NCI-H2227 (cell line): ENCODE measurements around the gene NDC1.
"Not testable (repeated sequence)": the region's sequence is repeated elsewhere in the genome, so short reads cannot be mapped to it uniquely, and the experiment has no call there.

Experiments used
- DNase-seq: peaks from one replicate; lab custom pipeline; 2025; ENCODE audit not compliant: unreplicated experiment; lab: John Stamatoyannopoulos, UW

NDC1 gene

DNA sequence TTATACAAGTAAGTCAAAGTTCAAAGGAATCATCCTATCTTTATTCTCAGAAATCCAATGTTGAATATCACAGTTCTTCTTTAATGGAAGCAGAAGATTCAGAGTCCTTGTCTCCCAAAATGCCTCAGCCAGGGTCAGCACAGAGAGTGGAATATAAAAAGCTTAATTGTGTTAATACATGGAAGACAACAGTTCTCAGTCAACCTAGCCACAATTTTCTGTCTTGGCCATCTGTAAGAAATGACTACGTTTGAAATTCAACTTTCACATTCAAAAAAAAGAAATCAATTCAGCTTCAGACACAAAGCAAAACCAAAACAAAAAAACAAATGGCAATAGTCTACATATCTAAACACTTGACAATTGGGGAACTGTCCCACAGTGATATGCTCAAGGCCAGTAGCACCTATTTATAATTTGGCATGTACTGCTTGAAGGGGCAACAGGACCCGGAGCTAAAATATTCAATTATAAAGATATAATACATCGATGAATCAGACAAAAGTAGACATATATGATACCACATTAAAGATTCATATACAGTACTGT lies 71.8 kb downstream of the NDC1 start:
- no peak for DNase-seq

DNA sequence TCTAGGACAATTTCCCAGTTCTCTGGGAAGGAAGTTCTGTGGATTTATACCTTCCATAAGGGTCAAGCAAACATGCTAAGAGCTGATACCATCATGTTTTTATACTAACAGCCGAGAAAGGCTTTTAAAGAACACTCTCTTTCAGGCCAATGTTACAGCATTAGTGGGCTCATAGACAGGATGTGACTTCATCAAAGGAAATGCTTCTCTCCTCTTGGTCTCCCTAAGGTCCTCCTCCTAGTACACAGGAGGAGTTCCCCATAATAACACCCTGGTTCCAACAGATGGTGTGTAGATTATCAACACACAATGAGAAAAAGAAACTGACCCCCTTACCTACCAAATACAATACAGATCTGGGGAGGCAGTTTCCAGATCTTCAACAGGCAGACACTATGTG lies 72.4 kb downstream of the NDC1 start:
- no peak for DNase-seq

DNA sequence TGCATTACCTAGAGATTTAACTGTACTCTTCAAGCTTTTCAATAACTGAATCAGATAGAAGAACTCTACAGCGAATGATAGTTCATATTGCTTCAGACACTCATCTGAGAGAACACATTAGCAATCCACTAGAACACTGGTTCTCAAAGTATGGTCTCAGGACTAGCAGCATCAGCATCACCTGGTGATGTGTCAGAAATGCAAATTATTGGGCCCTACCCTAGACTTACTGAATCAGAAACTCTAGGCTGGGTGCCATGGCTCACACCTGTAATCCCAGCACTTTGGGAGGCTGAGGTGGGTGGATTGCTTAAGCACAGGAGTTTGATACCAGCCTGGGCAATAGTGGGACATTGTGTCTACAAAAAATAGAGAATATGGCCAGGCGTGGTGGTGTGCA lies 74.2 kb downstream of the NDC1 start:
- DNase-seq: no peak

DNA sequence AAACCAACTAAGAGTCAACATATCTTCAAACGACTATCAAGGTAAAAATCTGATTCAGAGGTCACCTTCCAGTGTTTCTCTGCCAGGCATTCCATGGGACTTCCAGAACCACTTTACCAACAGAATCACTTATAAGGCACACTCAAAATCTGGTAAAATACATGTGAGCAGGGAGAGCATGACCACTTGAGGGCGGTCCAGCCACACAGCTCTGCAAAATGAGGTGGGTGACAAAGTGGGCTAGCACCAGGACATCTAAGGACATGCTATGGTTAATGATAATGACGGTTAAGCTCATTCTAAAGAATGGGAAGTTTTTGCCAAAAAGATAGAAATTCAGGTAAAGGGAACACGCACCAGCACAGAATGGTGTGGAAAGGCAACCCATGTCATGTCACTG lies 74.6 kb downstream of the NDC1 start:
- no peak for DNase-seq

DNA sequence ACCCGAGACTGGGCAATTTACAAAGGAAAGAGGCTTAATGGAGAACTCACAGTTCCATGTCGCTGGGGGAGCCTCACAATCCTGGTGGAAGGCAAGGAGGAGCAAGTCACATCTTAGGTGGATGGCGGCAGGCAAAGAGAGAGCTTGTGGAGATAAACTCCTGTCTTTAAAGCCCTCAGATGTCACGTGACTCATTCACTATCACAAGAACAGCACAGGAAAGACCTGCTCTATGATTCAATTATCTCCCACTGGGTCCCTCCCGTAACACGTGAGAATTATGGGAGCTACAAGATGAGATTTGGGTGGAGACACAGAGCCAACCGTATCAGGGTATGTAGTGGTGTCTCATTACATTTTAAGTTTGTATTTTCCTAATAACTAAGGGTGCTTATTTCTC lies 77.6 kb downstream of the NDC1 start:
- not testable (repeated sequence) for DNase-seq

DNA sequence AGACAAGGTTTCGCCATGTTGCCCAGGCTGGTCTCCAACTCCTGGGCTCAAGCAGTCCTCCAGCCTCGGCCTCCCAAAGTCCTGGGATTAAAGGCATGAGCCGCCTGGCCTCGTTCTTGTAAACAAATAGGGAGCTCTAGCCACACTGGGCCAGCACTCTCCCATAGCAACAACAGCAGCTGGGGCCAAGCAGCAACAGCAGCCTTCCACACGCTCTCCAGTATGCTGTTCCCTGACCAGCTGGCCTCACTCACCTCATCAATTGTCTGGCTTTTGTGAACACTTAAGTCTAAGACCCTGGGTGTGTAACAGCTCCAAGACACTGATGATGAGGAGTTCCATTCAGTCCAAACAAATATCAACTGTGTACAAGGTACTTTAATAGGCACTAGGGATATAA lies 82.2 kb downstream of the NDC1 start:
- DNase-seq: no peak

DNA sequence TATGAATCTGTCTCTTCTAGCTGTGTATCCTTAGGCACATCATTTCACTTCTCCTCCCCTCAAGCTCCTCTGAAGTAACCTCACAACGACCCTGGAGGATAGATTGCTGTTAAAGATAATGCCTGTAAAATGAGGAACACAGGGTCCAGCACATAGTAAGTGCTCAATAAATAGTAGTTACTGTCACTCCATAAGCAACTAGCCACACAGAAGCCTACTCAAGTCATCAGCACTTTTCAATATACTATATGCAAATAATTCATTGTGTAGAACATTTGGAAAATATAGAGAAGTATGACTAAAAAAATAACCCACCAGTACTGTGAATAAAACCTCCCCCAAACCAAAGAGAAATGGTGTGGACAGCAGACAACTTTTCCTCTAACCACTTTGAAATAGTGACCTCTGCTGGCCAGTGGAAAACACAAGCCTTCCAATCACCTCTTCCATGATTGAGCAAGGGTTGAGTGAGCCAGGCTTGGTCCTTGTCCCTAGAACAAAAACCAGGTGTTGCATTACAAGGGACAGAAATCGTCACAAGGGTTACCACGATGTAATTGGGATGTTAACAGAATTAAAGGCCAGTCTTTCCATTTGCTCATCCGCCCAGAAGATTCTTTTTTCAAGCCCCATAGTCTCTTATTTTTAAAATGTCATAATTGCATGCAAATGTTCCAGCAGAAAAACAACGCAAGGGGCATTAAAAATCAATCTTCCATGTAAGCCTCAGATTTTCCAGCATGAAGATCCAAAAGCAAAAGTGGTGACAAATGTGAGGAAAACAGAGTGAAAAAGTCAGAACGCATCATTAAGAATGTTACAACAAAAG lies 83.4 kb downstream of the NDC1 start:
- peak; percentile 77 for DNase-seq

DNA sequence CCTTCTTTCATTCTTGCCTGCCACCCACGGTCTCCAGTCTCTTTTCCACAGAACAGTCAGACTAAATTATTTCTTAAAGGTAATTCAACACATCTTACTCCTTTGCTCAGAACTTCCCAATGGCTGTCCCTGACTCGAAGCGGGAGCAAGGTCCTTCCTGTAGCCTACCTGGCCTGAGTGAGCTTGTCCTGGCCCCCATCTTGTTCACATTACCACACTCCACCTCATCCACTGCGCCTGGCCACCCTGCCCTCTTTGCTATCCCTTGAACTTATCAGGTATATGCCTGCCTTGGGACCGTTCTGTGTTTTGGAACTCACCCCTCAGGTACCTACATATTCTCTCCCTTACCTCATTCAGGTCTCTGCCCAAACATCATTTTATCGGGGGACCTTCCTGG lies 85.8 kb downstream of the NDC1 start:
- DNase-seq: no peak

DNA sequence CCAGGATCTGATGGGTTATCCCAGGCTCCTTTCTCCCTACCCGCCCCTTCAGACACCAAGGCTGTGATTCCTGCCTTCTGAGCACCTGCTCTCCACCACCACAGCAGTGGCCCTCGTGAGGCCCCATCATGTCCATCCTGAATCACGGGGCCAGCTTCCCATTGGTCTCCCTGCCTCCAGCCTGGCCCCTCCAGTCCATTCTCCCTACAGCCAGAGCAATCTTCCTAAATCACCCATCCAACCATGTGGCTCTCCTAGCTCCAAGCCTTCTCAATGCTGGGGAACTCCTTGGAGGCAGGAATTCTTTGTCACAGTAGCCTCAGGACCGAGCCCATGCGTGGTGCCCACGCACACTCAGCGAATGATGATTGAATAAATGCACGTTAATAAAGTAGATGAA lies 90.3 kb downstream of the NDC1 start:
- no peak for DNase-seq

DNA sequence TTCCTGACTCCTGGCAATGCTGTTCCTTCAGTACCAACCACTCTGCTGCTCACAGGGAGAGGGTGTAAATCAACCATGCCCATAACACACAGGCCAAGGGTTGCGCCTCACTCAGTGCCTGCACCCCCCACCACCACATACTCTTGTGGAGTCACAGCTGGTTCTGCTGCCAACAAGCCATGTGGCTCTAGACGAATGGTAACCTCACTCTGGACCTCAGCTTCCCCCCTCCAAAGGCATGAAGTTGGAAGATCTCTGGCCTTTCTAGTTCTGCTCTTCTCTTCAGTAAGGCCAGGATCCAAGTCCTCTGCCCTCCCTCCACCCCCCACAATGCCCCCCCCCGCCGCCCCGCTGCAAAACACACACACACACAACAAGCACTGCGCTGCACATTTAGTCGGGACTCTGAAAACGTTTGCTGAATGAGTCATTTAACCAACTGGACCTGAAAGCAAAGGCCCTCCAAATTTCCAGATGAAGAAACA lies 97.4 kb downstream of the NDC1 start:
- no peak for DNase-seq

DNA sequence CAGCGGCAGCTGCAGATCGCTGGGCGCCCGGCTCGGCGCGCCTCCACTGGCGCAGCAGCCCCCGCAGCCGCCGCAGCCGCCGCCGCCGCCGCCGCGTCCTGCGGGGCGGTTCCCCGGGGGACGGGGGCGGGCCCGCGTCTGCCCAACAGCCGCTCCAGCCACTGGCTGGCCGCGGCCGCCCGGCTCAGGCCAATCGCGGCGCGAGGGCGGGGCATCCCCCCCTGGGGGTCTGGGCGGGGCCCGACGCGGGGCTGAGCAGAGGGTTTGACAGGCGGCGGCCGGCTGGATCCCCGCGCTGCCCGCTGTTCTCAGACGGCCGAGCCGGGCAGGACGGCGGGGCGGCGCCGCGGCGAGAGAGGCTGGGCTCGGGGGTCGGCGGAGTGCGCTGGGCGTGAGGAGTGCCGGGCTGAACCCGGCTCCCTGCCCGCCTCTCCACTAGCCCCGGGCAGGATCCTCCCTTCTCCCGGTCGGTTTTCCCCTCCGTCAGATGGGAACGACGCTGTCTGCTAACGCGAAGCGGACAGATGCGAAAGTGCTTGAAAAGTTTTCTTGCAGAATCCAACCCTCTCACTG lies 98.9 kb downstream of the NDC1 start, which contains the start of gene GLIS1:
GLIS1 (minus strand) TSS at position 56 of the 573 bp plus-strand sequence. CDS start 1,100 bp downstream, outside the sequence.
- DNase-seq: peak; percentile 93

DNA sequence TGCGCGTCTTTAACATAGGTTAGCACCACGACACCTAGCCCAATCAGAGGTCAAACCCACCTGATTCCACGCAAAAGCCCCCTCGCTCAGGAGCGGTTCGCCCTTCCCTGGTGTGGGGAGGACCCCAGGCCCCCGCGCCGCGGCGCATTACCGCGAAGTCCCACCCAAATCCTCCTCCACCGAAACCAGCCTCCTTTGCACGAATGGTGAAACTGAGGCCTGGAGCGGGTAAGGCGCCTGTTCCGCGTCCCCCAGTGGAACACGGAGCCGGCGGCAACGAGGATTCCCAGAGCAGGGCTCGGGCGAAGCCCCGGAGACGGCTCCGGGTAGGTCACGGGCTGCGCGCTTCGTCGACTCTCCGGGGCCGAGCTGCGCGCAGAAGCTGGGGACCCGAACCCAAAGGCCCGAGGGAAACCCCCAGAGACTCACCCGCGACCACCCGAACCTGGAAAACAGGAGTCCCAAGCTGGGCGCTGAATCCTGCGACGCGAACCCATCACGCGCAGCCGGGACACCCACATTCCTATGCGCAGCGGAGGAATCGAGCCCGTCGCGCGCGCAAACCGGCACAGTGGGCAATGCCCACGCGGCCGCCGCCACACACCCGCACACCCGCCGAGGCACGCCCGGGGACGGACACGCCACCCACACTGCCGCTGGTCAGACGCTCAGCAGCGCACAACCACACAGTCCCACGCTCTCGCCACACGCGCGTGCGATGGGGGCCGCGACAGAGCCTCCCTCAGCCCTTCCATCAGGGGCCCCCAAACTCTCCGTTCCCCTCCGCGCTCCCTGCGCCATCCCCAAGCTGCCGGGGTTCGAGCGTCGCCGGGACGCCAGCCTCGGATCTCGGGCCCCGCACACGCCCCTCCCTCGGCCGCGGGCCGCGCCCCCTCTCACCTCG lies 99.6 kb downstream of the NDC1 start:
- peak; percentile 30 for DNase-seq

DNA sequence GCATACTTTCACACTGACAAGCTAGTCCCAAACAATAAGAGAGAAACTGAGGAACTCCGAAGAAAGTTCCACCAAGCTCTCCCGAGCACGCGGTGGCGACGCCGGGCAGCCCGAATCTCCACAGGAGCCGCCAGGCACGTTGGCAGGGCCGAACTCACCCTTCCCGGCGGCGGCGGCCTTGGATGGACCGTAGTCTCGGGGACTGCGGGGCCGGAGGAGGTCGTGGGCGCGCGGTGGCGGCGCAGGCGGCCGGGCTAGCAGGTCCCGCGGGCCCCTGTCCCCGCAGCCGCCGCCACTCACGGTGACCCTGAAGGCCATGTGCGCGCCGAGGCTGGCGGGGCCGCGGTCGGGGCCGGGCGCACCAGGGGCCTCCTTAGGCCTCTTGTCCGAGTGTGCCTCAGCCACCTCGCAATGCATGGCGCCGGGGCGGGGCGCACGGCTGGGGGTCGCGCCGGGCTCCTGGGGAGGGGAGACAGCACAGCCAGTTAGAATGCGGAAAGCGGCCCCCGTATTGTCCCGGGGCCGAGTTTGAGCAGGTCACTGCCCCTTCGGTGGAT lies 100.4 kb downstream of the NDC1 start:
- DNase-seq: no peak

DNA sequence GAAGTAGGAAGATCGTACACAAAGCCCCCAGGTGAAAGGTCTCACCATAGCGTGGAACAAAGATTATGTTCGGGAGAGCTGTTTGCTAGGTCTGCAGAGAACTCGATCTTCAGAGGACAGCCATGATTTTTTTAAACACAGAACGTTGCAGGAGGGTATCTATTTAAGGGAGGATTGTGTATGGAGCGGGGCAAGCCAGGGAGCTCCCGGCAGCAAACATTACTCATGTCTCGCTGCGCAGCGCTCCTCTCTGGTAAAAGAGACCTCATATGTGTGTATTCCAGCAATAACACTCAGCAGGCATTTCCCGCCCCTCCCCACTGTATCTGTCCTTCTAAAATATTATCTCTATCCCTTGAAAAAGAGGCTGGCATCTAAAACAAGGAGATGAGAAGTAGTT lies 101.8 kb downstream of the NDC1 start:
- DNase-seq: no peak

DNA sequence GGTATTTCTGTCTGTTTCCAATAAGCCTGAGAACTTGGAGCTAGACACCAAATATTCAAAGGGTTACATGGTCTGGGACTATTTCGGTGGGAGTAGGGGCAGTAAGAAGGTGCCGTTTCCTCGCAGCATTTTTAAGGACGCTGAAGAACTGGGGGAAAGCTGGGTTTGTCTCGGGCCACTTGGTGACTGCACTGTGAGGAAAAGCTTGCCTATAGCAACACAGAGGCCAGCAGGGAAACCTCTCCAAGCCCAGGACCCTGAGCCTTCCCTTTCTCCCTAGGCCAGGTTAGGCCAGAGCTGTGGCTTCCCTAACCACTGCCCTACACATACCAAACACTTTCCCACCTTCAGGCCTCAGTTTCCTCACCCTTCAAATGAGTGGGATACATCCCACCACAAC lies 102.4 kb downstream of the NDC1 start:
- DNase-seq: no peak

DNA sequence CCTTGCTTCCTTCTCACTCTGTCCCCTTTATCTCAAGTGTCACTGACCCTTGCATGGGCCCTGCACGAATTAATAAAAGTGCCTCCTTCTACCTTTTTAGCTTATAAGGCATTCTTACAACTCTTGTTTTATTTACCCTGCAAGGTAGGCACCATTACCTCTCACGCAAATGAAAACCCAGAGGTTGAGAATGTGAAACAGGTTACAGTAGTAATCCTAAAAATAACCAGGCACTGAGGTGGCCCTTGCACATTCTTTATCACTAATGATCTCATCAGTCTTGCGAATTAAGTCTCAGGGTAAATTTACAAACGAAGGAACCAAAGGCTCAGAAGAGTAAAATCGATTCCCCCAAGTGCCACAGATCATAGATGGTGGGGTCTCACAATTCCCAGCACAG lies 102.8 kb downstream of the NDC1 start:
- DNase-seq: no peak

DNA sequence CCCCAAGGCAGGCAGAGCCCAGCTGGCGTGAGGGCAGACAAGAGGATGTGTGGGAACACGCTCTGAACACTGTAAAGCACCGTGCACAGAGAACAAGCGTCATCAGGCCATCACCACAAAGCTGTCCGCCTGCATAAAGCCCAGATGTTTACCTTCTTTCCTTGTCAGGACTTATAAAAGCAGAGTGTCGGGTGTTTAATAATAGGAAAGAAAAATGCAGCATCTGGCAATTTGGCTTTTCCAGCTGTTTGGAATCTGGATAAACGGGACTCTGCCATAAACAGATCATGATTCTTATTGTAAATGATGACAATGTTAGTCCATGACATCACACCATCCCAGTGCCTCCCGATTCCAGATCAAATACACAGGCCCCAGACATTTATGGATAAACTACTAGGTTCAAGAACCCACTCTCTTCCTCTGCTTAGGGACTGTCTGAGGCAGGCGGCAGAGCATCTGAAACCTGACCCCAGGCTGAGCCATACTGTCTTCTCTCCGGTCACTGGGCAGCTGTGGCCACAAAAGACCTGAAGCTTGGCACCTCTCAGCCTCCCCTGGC lies 103.4 kb downstream of the NDC1 start:
- no peak for DNase-seq

DNA sequence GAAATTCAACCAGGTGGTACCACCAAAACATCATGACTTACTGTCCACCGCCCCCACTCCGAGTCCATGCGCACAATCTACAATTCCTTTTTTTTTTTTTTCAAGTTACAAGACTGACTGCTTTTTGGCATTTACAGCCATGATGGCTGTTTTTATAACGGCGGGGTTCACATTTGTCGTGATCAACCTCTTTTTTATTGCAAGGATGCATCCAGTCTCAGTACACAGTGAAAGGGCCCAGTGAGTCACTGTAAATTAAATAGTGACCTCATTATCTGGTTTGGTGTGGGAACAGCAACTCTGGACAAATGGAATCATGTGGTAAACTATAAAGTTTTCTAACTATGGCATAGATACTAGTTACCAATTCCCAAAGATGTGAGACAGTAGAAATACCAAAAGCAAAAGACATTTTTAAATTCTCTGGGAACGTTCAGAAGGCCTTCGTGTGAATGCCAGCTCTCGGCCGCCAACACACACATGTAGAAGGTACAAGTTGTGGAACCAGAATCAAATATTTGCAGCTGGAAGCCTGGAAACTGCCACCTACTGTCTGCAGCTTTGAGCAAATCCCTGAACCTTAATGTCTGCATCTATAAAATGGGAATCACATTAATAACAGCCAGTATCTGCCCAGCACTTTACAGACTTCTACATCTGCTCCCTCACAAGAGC lies 104.0 kb downstream of the NDC1 start:
- no peak for DNase-seq

DNA sequence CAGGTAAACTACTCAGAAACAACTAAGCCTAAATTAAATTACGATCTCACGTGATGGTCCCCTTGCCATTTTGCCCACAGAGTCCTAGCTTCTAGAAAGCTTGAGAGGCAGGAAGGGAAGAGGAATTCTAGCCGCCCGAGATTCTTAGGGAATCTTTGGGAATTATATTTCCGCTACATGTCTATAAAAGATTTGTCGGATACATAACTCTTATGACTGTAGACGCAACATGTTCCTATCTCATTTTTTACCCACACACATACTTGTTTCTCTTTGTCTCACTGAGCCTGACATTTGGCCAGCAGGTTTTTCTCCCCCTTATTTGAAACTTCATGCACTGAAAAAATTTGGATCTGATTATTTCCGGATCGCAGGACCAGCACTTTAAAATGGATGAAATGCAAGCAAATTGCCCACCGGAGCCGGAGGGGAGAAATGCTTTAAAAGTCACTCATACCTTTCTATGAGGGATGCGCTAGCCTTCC lies 104.6 kb downstream of the NDC1 start:
- no peak for DNase-seq

DNA sequence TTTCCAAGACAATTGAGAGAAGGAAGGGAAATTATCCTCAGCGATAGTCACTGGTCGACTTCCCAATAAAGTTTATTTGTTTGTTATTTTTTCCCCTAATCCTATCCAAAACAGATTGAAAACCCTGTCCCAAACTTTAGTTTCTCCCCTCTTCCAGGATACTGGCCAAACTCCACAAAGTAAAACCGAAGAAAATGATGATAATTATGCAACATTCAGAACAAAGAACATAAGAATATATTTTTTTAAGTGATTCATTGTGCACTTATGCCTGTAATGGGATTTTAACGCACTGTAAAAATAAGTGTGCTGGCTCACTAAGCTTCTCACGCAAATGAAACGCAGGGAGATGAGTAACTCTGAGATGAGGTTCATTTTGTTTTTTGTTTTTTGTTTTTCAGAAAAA lies 105.2 kb downstream of the NDC1 start:
- no peak for DNase-seq
